OCI-LY1 (cell line): ENCODE measurements around the gene A2M.

Source experiments
- H2AFZ ChIP-seq: fragments of 200-600 bp; sonication (generic), shearing (Covaris generic); 2 replicates; pipeline ENCODE4 v1.6.0; 2014; ENCODE audit warnings: antibody characterized with exemption, mild to moderate bottlenecking, low read length
- H3F3A ChIP-seq: fragments of 200-600 bp; sonication (generic), shearing (Covaris generic); 2 replicates; pipeline ENCODE4 v1.6.0; 2014; ENCODE audit warnings: mild to moderate bottlenecking, antibody characterized with exemption, low read length, moderate library complexity; ENCODE audit not compliant: insufficient read depth
- H3K27ac ChIP-seq: fragments of 200-600 bp; sonication (generic); 2 replicates; pipeline ENCODE4 v1.5.1; 2014; ENCODE audit warnings: low read length, mixed run types, mild to moderate bottlenecking, low read depth; ENCODE audit not compliant: poor library complexity, severe bottlenecking
- H3K27me3 ChIP-seq: fragments of 200-600 bp; sonication (generic); 2 replicates; pipeline ENCODE4 v1.6.0; 2014; ENCODE audit warnings: antibody characterized with exemption, mild to moderate bottlenecking, low read length, moderate library complexity; ENCODE audit not compliant: insufficient read depth
- H3K36me3 ChIP-seq: fragments of 200-600 bp; sonication (generic); 2 replicates; pipeline ENCODE4 v1.6.1; 2014; ENCODE audit warnings: mild to moderate bottlenecking, antibody characterized with exemption, low read length, moderate library complexity, mixed read lengths; ENCODE audit not compliant: insufficient read depth
- H3K4me1 ChIP-seq: fragments of 200-600 bp; sonication (generic); 2 replicates; pipeline ENCODE4 v1.5.1; 2014; ENCODE audit warnings: mild to moderate bottlenecking, low read length, moderate library complexity; ENCODE audit not compliant: insufficient read depth, severe bottlenecking
- H3K4me2 ChIP-seq: fragments of 200-600 bp; sonication (generic), shearing (Covaris generic); 2 replicates; pipeline ENCODE4 v1.6.1; 2014; ENCODE audit warnings: low read length
- H3K4me3 ChIP-seq: fragments of 200-600 bp; sonication (generic); 2 replicates; pipeline ENCODE4 v1.5.1; 2014; ENCODE audit warnings: low read length, low read depth, mild to moderate bottlenecking, mixed read lengths; ENCODE audit not compliant: poor library complexity, severe bottlenecking
- H3K79me2 ChIP-seq: fragments of 200-600 bp; shearing (Covaris generic); 2 replicates; pipeline ENCODE4 v1.6.1; 2016; ENCODE audit warnings: mixed run types, low read length, mixed read lengths; ENCODE audit not compliant: insufficient read depth
- H3K9ac ChIP-seq: fragments of 200-600 bp; sonication (generic), shearing (Covaris generic); 2 replicates; pipeline ENCODE4 v1.6.1; 2014; ENCODE audit warnings: mild to moderate bottlenecking, low read length, mixed read lengths
- H3K9me2 ChIP-seq: fragments of 200-600 bp; sonication (generic), shearing (Covaris generic); 2 replicates; pipeline ENCODE4 v1.6.1; 2014; ENCODE audit warnings: low read depth, mild to moderate bottlenecking, low read length, mixed read lengths
- H3K9me3 ChIP-seq: fragments of 200-600 bp; shearing (Covaris generic); 2 replicates; pipeline ENCODE4 v1.6.1; 2014; ENCODE audit warnings: low read length, mixed read lengths
- H4K20me1 ChIP-seq: fragments of 200-600 bp; sonication (generic), shearing (Covaris generic); 2 replicates; pipeline ENCODE4 v1.6.0; 2016; ENCODE audit warnings: mild to moderate bottlenecking, low read length; ENCODE audit not compliant: insufficient read depth
- CTCF ChIP-seq: fragments of 200-600 bp; sonication (generic), shearing (Covaris generic); IDR thresholded peaks from 2 replicates; pipeline ENCODE4 v1.5.1; 2017; ENCODE audit warnings: mild to moderate bottlenecking, antibody characterized with exemption, low read length, moderate library complexity, mixed read lengths
- EZH2 ChIP-seq: fragments of 200-600 bp; sonication (generic), shearing (Covaris generic); IDR thresholded peaks from 2 replicates; pipeline ENCODE4 v1.8.0; 2017; ENCODE audit warnings: borderline replicate concordance, mixed run types, mild to moderate bottlenecking, antibody characterized with exemption, low read length, moderate library complexity, mixed read lengths

The A2M gene

DNA sequence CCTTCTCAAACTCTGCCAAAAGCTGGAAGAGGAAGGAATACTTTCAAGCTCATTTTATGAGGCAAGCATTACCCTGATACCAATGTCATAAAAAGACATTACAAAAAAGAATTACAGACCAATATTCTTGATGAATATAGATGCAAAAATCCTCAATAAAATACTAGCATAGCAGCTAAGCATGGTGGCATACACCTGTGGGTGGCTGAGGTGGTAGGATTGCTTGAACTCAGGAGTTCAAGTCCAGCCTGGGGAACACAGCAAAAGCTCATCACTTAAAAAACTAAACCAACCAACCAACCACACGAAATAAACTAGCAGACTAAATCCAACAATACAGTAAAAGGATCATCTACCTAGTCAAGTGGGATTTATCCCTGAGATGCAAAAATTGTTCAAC is 29.6 kb downstream of the A2M start:
- Histone ChIP-seq H3K9me2 (no peaks in the 10 kb centered on the region), H3K9ac (no peak overlapping the region), H3K9me3 (no peaks in the 10 kb centered on the region), H3K79me2 (no peaks in the 10 kb centered on the region), H3K27ac (no peak overlapping the region), H3F3A (no peaks in the 10 kb centered on the region), H2AFZ (no peak overlapping the region), H4K20me1 (no peaks in the 10 kb centered on the region), H3K4me1 (no peaks in the 10 kb centered on the region), H3K4me3 (no peak overlapping the region), H3K4me2 (no peak overlapping the region), H3K27me3 (no peaks in the 10 kb centered on the region), H3K36me3 (no peaks in the 10 kb centered on the region)
- TF ChIP-seq CTCF: no peak
- no peak for TF ChIP-seq EZH2

- Histone ChIP-seq H3K27ac (no peak overlapping the region), H3K4me1 (no peaks in the 10 kb centered on the region), H3K9me2 (no peaks in the 10 kb centered on the region), H3K79me2 (no peaks in the 10 kb centered on the region), H3K27me3 (no peaks in the 10 kb centered on the region), H3K9me3 (no peaks in the 10 kb centered on the region), H2AFZ (no peak overlapping the region), H3K36me3 (no peaks in the 10 kb centered on the region), H4K20me1 (no peaks in the 10 kb centered on the region), H3K4me3 (no peak overlapping the region), H3F3A (no peaks in the 10 kb centered on the region), H3K9ac (no peak overlapping the region), H3K4me2 (no peak overlapping the region)
- no peak for TF ChIP-seq EZH2
- TF ChIP-seq CTCF: no peak
These were observed 31.3 kb downstream of the A2M start for GRCh38 chr12:9084417-9084816.

DNA sequence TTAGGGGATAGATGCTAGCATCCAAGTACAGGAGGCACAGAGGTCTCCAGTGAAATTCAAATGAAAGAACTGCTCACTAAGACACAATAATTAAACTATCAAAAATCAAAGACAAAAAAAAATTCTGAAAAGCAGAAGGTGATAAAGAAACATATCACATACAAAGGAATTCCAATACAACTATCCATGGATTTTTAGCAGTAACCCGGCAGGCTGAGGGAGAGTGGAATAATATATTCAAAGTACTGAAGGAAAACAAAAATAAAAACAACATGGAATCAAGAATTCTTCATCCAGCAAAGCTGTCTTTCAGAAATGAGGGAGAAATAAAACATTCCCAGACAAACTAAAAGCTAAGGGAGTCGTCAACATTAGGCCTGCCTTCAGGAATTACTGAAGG is 31.9 kb downstream of the A2M start:
- Histone ChIP-seq H3K4me3 (no peak overlapping the region), H3K27ac (no peak overlapping the region), H3K4me1 (no peaks in the 10 kb centered on the region), H3K9me3 (no peaks in the 10 kb centered on the region), H3K79me2 (no peaks in the 10 kb centered on the region), H3K36me3 (no peaks in the 10 kb centered on the region), H3K9ac (no peak overlapping the region), H3K9me2 (no peaks in the 10 kb centered on the region), H3K4me2 (no peak overlapping the region), H3F3A (no peaks in the 10 kb centered on the region), H4K20me1 (no peaks in the 10 kb centered on the region), H2AFZ (no peak overlapping the region), H3K27me3 (no peaks in the 10 kb centered on the region)
- no peak for TF ChIP-seq EZH2
- TF ChIP-seq CTCF: no peak
